Breast epithelium (tissue), 4 donors: ENCODE measurements around the gene FABP7. TPM values are rescaled to one million over a fixed set of nuclear protein-coding genes. Genes with fewer than 3 reads are reported as not detected.

ENCODE experiments used
- DNase-seq, 2 donors: peaks; one replicate each; pipeline ENCODE4 v3.0.0-alpha.2; 2019; ENCODE audit warnings: low spot score in 2 of 2
- H3K27ac ChIP-seq, 2 donors: fragments of 200-600 bp; sonication (generic) in 1 of 2; one replicate each; pipeline ENCODE4 v1.5.1; 2016 to 2019; ENCODE audit warnings: mild to moderate bottlenecking in 1 of 2
- H3K27me3 ChIP-seq, 2 donors: fragments of 200-600 bp; sonication (generic) in 1 of 2; one replicate each; pipeline versions ENCODE4 v1.5.1 to v1.6.0; 2017 to 2019; ENCODE audit warnings: control low read depth in 1 of 2, mild to moderate bottlenecking in 1 of 2
- H3K36me3 ChIP-seq: fragments of 200-600 bp; one replicate; pipeline ENCODE4 v1.5.1; 2019
- H3K4me1 ChIP-seq, 2 donors: fragments of 200-600 bp; sonication (generic); one replicate each; pipeline ENCODE4 v1.5.1; 2016 to 2019; ENCODE audit warnings: control low read depth in 1 of 2
- H3K4me3 ChIP-seq, 3 donors: fragments of 200-600 bp; sonication (generic); 1 replicate in 2 of 3; 2 replicates in 1 of 3; pipeline ENCODE4 v1.5.1; 2016 to 2019; ENCODE audit warnings: mild to moderate bottlenecking in 3 of 3, moderate library complexity in 2 of 3
- H3K9me3 ChIP-seq, 2 donors: fragments of 200-600 bp; sonication (generic) in 1 of 2; one replicate each; pipeline ENCODE4 v1.5.1; 2016 to 2019; ENCODE audit warnings: control low read depth in 1 of 2
- CTCF ChIP-seq, 3 donors: fragments of 450-650 bp; IDR thresholded peaks; one replicate each; pipeline ENCODE4 v1.5.1; 2016 to 2017; ENCODE audit warnings: antibody characterized with exemption in 3 of 3, mild to moderate bottlenecking in 3 of 3, moderate library complexity in 3 of 3
- POLR2A ChIP-seq: fragments of 450-650 bp; IDR thresholded peaks from one replicate; pipeline ENCODE4 v1.6.1; 2016; ENCODE audit warnings: antibody characterized with exemption, mild to moderate bottlenecking, moderate library complexity
- POLR2AphosphoS5 ChIP-seq, 3 donors: sonication (generic); formaldehyde crosslinking; IDR thresholded peaks; one replicate each; pipeline ENCODE4 v1.6.1; 2017; ENCODE audit warnings: antibody characterized with exemption in 3 of 3
- intact Hi-C: fragments of 100-400 bp; cut with DNase I; formaldehyde crosslinking; loops from one replicate; pipeline ENCODE4 v1.15.1; 2023; ENCODE audit warnings: low total_unique reads
- total RNA-seq, 3 donors: library from RNA; depleted of rRNA; stranded (reverse); fragments of >200 nt; gene quantifications; one replicate each; pipeline ENCODE4 v1.1.0, GENCODE V29; 2016

FABP7 gene
- total RNA-seq, 3 donors from 2014 or later, result 2.6 to 3.6 TPM; not detected in 1

- Histone ChIP-seq H3K9me3 (no peaks in the 10 kb centered on the region), H3K27ac (no peak overlapping the region), H3K4me1 (no peaks in the 10 kb centered on the region), H3K36me3 (no peaks in the 10 kb centered on the region), H3K4me3 (no peak overlapping the region), H3K27me3 (no peaks in the 10 kb centered on the region)
- no peak for DNase-seq
- TF ChIP-seq CTCF (IDR thresholded peaks at IDR 0.05) (no peak), POLR2AphosphoS5 (IDR thresholded peaks at IDR 0.05) (no peak), POLR2A (no peak)
- intact Hi-C loops, result no loop called here
These were observed 45.6 kb downstream of the FABP7 start for GRCh38 chr6:122825163-122825562.

- H3K27me3 ChIP-seq, result no peaks in the 10 kb centered on the region
- TF ChIP-seq CTCF (IDR thresholded peaks at IDR 0.05) (no peak), POLR2AphosphoS5 (IDR thresholded peaks at IDR 0.05) (no peak), POLR2A (no peak)
- H3K27ac ChIP-seq, result no peak overlapping the region
- intact Hi-C loops, result no loop called here
- no peaks in the 10 kb centered on the region for H3K36me3 ChIP-seq
- DNase-seq, result no peak
- H3K4me1 ChIP-seq, result no peaks in the 10 kb centered on the region
- no peaks in the 10 kb centered on the region for H3K9me3 ChIP-seq
- no peak overlapping the region for H3K4me3 ChIP-seq
These were observed 49.9 kb downstream of the FABP7 start for GRCh38 chr6:122829456-122829855.

- no peaks in the 10 kb centered on the region for H3K27me3 ChIP-seq
- H3K9me3 ChIP-seq, result no peaks in the 10 kb centered on the region
- no peak overlapping the region for H3K4me3 ChIP-seq
- DNase-seq, result no peak
- no peak for TF ChIP-seq CTCF (IDR thresholded peaks at IDR 0.05)
- no peak for TF ChIP-seq POLR2AphosphoS5 (IDR thresholded peaks at IDR 0.05)
- no peak for TF ChIP-seq POLR2A
- H3K27ac ChIP-seq, result no peak overlapping the region
- H3K36me3 ChIP-seq, result no peaks in the 10 kb centered on the region
- H3K4me1 ChIP-seq, result no peaks in the 10 kb centered on the region
- intact Hi-C loops, result no loop called here
These were observed 52.0 kb downstream of the FABP7 start for GRCh38 chr6:122831511-122831910.

- H3K4me3 ChIP-seq, result no peak overlapping the region
- DNase-seq, result no peak
- no peaks in the 10 kb centered on the region for H3K9me3 ChIP-seq
- TF ChIP-seq POLR2A (no peak), CTCF (IDR thresholded peaks at IDR 0.05) (no peak), POLR2AphosphoS5 (IDR thresholded peaks at IDR 0.05) (no peak)
- no peaks in the 10 kb centered on the region for H3K27me3 ChIP-seq
- H3K4me1 ChIP-seq, result no peaks in the 10 kb centered on the region
- intact Hi-C loops, result no loop called here
- no peak overlapping the region for H3K27ac ChIP-seq
- no peaks in the 10 kb centered on the region for H3K36me3 ChIP-seq
These were observed 52.9 kb downstream of the FABP7 start for GRCh38 chr6:122832459-122832858.

GRCh38 chr6:122833021-122833491, 53.5 kb downstream of the FABP7 start:
- Histone ChIP-seq H3K27ac (no peak overlapping the region), H3K4me3 (no peak overlapping the region), H3K9me3 (no peaks in the 10 kb centered on the region), H3K36me3 (no peaks in the 10 kb centered on the region), H3K27me3 (no peaks in the 10 kb centered on the region), H3K4me1 (no peaks in the 10 kb centered on the region)
- DNase-seq, result no peak
- TF ChIP-seq POLR2A (no peak), CTCF (IDR thresholded peaks at IDR 0.05) (no peak), POLR2AphosphoS5 (IDR thresholded peaks at IDR 0.05) (no peak)
- intact Hi-C loops, result no loop called here

Other genes starting within 250 kb of the FABP7 start
- 10 to 100 TPM in 2 of 3 donors, 1 to 10 TPM in 1; 1.6 to 33.5 (median 22.3) TPM for gene PKIB, start 169.3 kb upstream of the FABP7 start, total RNA-seq
- gene SMPDL3A, start 9.5 kb downstream of the FABP7 start, total RNA-seq, result 10 to 100 TPM in 2 of 3 donors, 1 to 10 TPM in 1; 9.1 to 26.5 (median 17.0) TPM
- gene CLVS2, start 216.5 kb downstream of the FABP7 start, total RNA-seq, result not detected